IMR-90 (cell line): Measurements from ENCODE around the gene TBC1D8. TPM values are rescaled to one million over a fixed set of nuclear protein-coding genes. Genes with fewer than 3 reads are reported as not detected.

Experiments
- ATAC-seq: fragments of 200-7000 bp; cut with Tn5 transposase; 2 replicates; pipeline ENCODE4 v1.9.1; 2020; ENCODE audit warnings: low read depth, mild to moderate bottlenecking, moderate library complexity
- BruUV-seq: library from RNA; stranded (reverse); fragments of 400-500 nt; replicated peaks from 2 replicates; lab custom pipeline; 2021; lab: Mats Ljungman, UMichigan
- CTCF ChIA-PET: fragments of 300-600 bp; formaldehyde crosslinking; extraction: SDS; loops from one replicate; lab custom pipeline; 2021; ENCODE audit warnings: antibody characterized with exemption; lab: Yijun Ruan, JAX
- POLR2A ChIA-PET: fragments of 300-600 bp; sonication (Branson Sonifier 250); formaldehyde crosslinking; loops from one replicate; lab custom pipeline; 2022; ENCODE audit warnings: antibody characterized with exemption; ENCODE audit not compliant: unreplicated experiment; lab: Charles Lee
- DNase-seq: peaks from one replicate; pipeline ENCODE4 v3.0.0; 2013
- H2AFZ ChIP-seq: replicated peaks from 2 replicates; pipeline ENCODE3; 2013; ENCODE audit warnings: low read length, mild to moderate bottlenecking; ENCODE audit not compliant: poor library complexity
- H2AK5ac ChIP-seq: 2 replicates; pipeline ENCODE4 v1.6.1; 2013; ENCODE audit warnings: low read depth, low read length, inconsistent platforms
- H2AK9ac ChIP-seq: replicated peaks from 2 replicates; pipeline ENCODE3; 2013; ENCODE audit warnings: mild to moderate bottlenecking, low read depth, low read length, moderate library complexity; ENCODE audit not compliant: poor library complexity
- H2BK120ac ChIP-seq: 2 replicates; pipeline ENCODE4 v1.6.1; 2013; ENCODE audit warnings: low read depth, low read length, inconsistent platforms
- H2BK15ac ChIP-seq: 3 replicates; pipeline ENCODE4 v1.6.1; 2013; ENCODE audit warnings: low read depth, low read length, inconsistent platforms
- H2BK20ac ChIP-seq: 2 replicates; pipeline ENCODE4 v1.6.1; 2013; ENCODE audit warnings: low read depth, mild to moderate bottlenecking, inconsistent platforms, low read length, moderate library complexity
- H2BK5ac ChIP-seq: 2 replicates; pipeline ENCODE4 v1.6.1; 2013; ENCODE audit warnings: mild to moderate bottlenecking, low read depth, low read length, inconsistent platforms; ENCODE audit not compliant: poor library complexity, severe bottlenecking
- H3K14ac ChIP-seq: replicated peaks from 2 replicates; pipeline ENCODE4 v1.6.1; 2013; ENCODE audit warnings: low read depth, low read length, inconsistent platforms
- H3K18ac ChIP-seq: 2 replicates; pipeline ENCODE4 v1.6.1; 2013; ENCODE audit warnings: low read depth, low read length, control low read depth
- H3K23ac ChIP-seq: 2 replicates; pipeline ENCODE4 v1.6.1; 2013; ENCODE audit warnings: low read depth, low read length, inconsistent platforms
- H3K27ac ChIP-seq: 2 replicates; pipeline ENCODE4 v1.5.1; 2013; ENCODE audit warnings: mild to moderate bottlenecking, control low read depth, low read length; ENCODE audit not compliant: insufficient read depth
- H3K27me3 ChIP-seq: 2 replicates; pipeline ENCODE4 v1.6.1; 2013; ENCODE audit warnings: low read length; ENCODE audit not compliant: control insufficient read depth, insufficient read depth
- H3K36me3 ChIP-seq: 2 replicates; pipeline ENCODE4 v1.6.1; 2013; ENCODE audit warnings: low read length, mixed read lengths; ENCODE audit not compliant: control insufficient read depth, insufficient read depth
- H3K4ac ChIP-seq: 2 replicates; pipeline ENCODE4 v1.6.1; 2013; ENCODE audit warnings: low read depth, low read length, inconsistent platforms
- H3K4me1 ChIP-seq: 2 replicates; pipeline ENCODE4 v1.6.1; 2013; ENCODE audit warnings: low read length, mixed read lengths; ENCODE audit not compliant: control insufficient read depth, insufficient read depth
- H3K4me2 ChIP-seq: 2 replicates; pipeline ENCODE4 v1.6.1; 2013; ENCODE audit warnings: low read depth, mild to moderate bottlenecking, control low read depth, low read length, moderate library complexity
- H3K4me3 ChIP-seq: 2 replicates; pipeline ENCODE4 v1.5.1; 2013; ENCODE audit warnings: low read depth, mild to moderate bottlenecking, control low read depth, low read length, moderate library complexity; ENCODE audit not compliant: insufficient read depth
- H3K56ac ChIP-seq: 2 replicates; pipeline ENCODE4 v1.6.1; 2013; ENCODE audit warnings: low read length, inconsistent platforms; ENCODE audit not compliant: insufficient read depth; ENCODE audit errors: extremely low read depth
- H3K79me1 ChIP-seq, 2 experiments: 2 replicates each; pipeline ENCODE4 v1.6.1; 2013; ENCODE audit warnings: low read length in 2 of 2, inconsistent platforms in 1 of 2, low read depth in 1 of 2
- H3K9ac ChIP-seq: 2 replicates; pipeline ENCODE4 v1.6.1; 2013; ENCODE audit warnings: low read depth, low read length, control low read depth
- H3K9me1 ChIP-seq: 2 replicates; pipeline ENCODE4 v1.6.1; 2013; ENCODE audit warnings: low read length, inconsistent platforms; ENCODE audit not compliant: insufficient read depth
- H3K9me3 ChIP-seq: 2 replicates; pipeline ENCODE4 v1.6.1; 2013; ENCODE audit warnings: low read length; ENCODE audit not compliant: control insufficient read depth, insufficient read depth
- H4K20me1 ChIP-seq: 2 replicates; pipeline ENCODE4 v1.6.1; 2013; ENCODE audit warnings: low read length, inconsistent platforms; ENCODE audit not compliant: insufficient read depth
- H4K5ac ChIP-seq: 2 replicates; pipeline ENCODE4 v1.6.1; 2013; ENCODE audit warnings: mild to moderate bottlenecking, low read depth, low read length, control low read depth
- H4K8ac ChIP-seq, 2 experiments: 2 replicates each; pipeline ENCODE4 v1.6.1; 2013; ENCODE audit warnings: low read depth in 2 of 2, low read length in 2 of 2, control low read depth in 1 of 2, inconsistent platforms in 1 of 2
- H4K91ac ChIP-seq: 2 replicates; pipeline ENCODE4 v1.6.1; 2013; ENCODE audit warnings: low read depth, low read length, inconsistent platforms; ENCODE audit not compliant: insufficient read depth
- BHLHE40 ChIP-seq: fragments of 150-350 bp; IDR thresholded peaks from 2 replicates; pipeline ENCODE4 v1.6.1; 2016; ENCODE audit warnings: mild to moderate bottlenecking, low read depth, low read length
- CEBPB ChIP-seq: IDR thresholded peaks from 2 replicates; pipeline ENCODE4 v1.6.1; 2012; ENCODE audit warnings: low read depth, low read length, improper control_type of control experiment
- CHD1 ChIP-seq: IDR thresholded peaks from 2 replicates; pipeline ENCODE4 v1.6.1; 2012; ENCODE audit warnings: low read depth, low read length, improper control_type of control experiment
- ELK1 ChIP-seq: fragments of 150-350 bp; IDR thresholded peaks from 2 replicates; pipeline ENCODE4 v1.6.1; 2016; ENCODE audit warnings: low read depth, mild to moderate bottlenecking, low read length, moderate library complexity, borderline replicate concordance
- FOS ChIP-seq: fragments of 150-350 bp; IDR thresholded peaks from 2 replicates; pipeline ENCODE4 v1.6.1; 2016; ENCODE audit warnings: low read depth, low read length
- MAFK ChIP-seq: IDR thresholded peaks from 2 replicates; pipeline ENCODE4 v1.6.1; 2012; ENCODE audit warnings: low read depth, low read length, improper control_type of control experiment
- MAZ ChIP-seq: IDR thresholded peaks from 2 replicates; pipeline ENCODE4 v1.6.1; 2012; ENCODE audit warnings: low read depth, mild to moderate bottlenecking, low read length, improper control_type of control experiment, moderate library complexity, borderline replicate concordance
- MXI1 ChIP-seq: IDR thresholded peaks from 2 replicates; pipeline ENCODE4 v1.6.1; 2012; ENCODE audit warnings: low read depth, mild to moderate bottlenecking, low read length, moderate library complexity, borderline replicate concordance
- NFE2L2 ChIP-seq: fragments of 150-350 bp; IDR thresholded peaks from 2 replicates; pipeline ENCODE4 v1.6.1; 2016; ENCODE audit warnings: low read depth, mild to moderate bottlenecking, low read length
- POLR2A ChIP-seq: IDR thresholded peaks from 2 replicates; pipeline ENCODE4 v1.6.1; 2012; ENCODE audit warnings: mild to moderate bottlenecking, low read depth, low read length
- RAD21 ChIP-seq: IDR thresholded peaks from 2 replicates; pipeline ENCODE4 v1.6.1; 2012; ENCODE audit warnings: low read length, improper control_type of control experiment
- RCOR1 ChIP-seq: IDR thresholded peaks from 2 replicates; pipeline ENCODE4 v1.6.1; 2012; ENCODE audit warnings: mild to moderate bottlenecking, low read length, improper control_type of control experiment; ENCODE audit not compliant: insufficient replicate concordance
- RFX5 ChIP-seq: IDR thresholded peaks from 2 replicates; pipeline ENCODE4 v1.8.0; 2012; ENCODE audit warnings: low read depth, mild to moderate bottlenecking, low read length, moderate library complexity
- SMC3 ChIP-seq: fragments of 150-350 bp; IDR thresholded peaks from 2 replicates; pipeline ENCODE4 v1.6.1; 2016; ENCODE audit warnings: low read depth, mild to moderate bottlenecking, antibody characterized with exemption, low read length, moderate library complexity
- WGBS, 2 experiments: methylation state at CpG; one replicate each; pipeline versions ENCODE4 v1.1.5 to v1.1.7; 2013; ENCODE audit warnings: missing lambda C conversion rate in 2 of 2; ENCODE audit not compliant: insufficient read length in 1 of 2; ENCODE audit errors: extremely low coverage in 2 of 2; 5-methylcytosine and 5-hydroxymethylcytosine counted together
- dilution Hi-C: fragments of 300-500 bp; cut with HindIII; formaldehyde crosslinking; loops from one replicate; pipeline ENCODE4 v1.14.3; 2018; ENCODE audit warnings: low sequenced_read_pairs; ENCODE audit not compliant: unreplicated experiment
- in situ Hi-C: fragments of 300-500 bp; cut with MboI; formaldehyde crosslinking; loops from 3 replicates; pipeline ENCODE4 v1.14.3; 2019; ENCODE audit warnings: low sequenced_read_pairs, inconsistent platforms, mixed read lengths
- intact Hi-C: fragments of 100-400 bp; cut with micrococcal nuclease; formaldehyde crosslinking; loops from 2 replicates; pipeline ENCODE4 v1.10.0; 2022
- polyA plus RNA-seq, 3 experiments: library from polyadenylated mRNA; depleted of rRNA; stranded (reverse); fragments of >200 nt; gene quantifications; 2 replicates each; pipeline ENCODE4 v1.2.3, GENCODE V29; 2012; ENCODE audit warnings: low replicate concordance in 1 of 3
- total RNA-seq: library from RNA; depleted of rRNA; stranded (reverse); fragments of >200 nt; gene quantifications from 2 replicates; pipeline ENCODE4 v1.2.3, GENCODE V29; 2012
- TF ChIP-seq, protein P1 (sequence below): fragments of 150-350 bp; IDR thresholded peaks from 2 replicates; pipeline ENCODE4 v1.6.1; 2017; ENCODE audit warnings: mild to moderate bottlenecking, antibody characterized with exemption, low read length, low read depth
- TF ChIP-seq, protein P2 (sequence below): conservative IDR thresholded peaks from 2 replicates; pipeline ENCODE4 v1.5.1; 2012; ENCODE audit warnings: mild to moderate bottlenecking, low read depth, low read length, improper control_type of control experiment

The TBC1D8 gene
- total and polyA plus RNA-seq, 2 of the 4 experiments (the other 2 are of a cell fraction) = 1.3 to 1.5 TPM

DNA sequence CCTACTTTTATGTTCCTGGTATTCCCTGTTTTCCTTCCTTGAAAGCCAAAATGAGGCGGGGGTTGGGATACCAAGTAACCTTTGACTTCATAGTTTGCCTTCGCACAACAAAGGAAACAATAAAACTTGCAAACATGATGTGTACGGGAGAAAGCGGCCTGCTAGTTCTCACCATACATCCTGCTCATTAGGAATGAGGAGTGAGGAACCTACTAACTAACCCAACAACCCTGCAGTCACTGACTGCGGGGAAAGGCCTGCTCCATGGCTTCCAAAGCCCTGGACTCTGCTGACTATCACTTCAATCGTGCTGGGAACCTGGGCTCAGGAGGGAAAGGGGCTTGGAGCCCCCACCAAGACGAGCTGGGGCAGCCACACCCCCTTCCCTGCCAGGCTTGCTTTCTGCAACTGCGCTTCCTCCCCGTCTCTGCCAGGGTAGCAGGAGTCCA is 124.9 kb downstream of the TBC1D8 start:
- no peak overlapping the region for H3K27ac ChIP-seq
- ChIA-PET POLR2A (no interaction called here), CTCF (interaction anchor here (1.3 to 1.4 kb wide), 2 partner anchors 179 kb away, joined by 3 to 5 read pairs; no protein-coding TSS in a partner anchor)
- no peak overlapping the region for H4K5ac ChIP-seq
- H4K20me1 ChIP-seq = no peaks in the 10 kb centered on the region
- H3K9me1 ChIP-seq = peaks cover 11% of the 10 kb centered on the region; the same call in 1 of the 2 replicates
- no peak for TF ChIP-seq CEBPB
- no peak for TF ChIP-seq MAZ
- TF ChIP-seq, protein P1, sequence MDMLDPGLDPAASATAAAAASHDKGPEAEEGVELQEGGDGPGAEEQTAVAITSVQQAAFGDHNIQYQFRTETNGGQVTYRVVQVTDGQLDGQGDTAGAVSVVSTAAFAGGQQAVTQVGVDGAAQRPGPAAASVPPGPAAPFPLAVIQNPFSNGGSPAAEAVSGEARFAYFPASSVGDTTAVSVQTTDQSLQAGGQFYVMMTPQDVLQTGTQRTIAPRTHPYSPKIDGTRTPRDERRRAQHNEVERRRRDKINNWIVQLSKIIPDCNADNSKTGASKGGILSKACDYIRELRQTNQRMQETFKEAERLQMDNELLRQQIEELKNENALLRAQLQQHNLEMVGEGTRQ = no peak
- TF ChIP-seq MXI1 = no peak
- no peak for TF ChIP-seq RAD21
- no peak for TF ChIP-seq SMC3
- no peak for TF ChIP-seq MAFK
- no peak for TF ChIP-seq FOS
- TF ChIP-seq RFX5 = no peak
- TF ChIP-seq BHLHE40 = no peak
- no peak for TF ChIP-seq CHD1
- TF ChIP-seq ELK1 = no peak
- no peak for TF ChIP-seq RCOR1
- TF ChIP-seq, protein P2, sequence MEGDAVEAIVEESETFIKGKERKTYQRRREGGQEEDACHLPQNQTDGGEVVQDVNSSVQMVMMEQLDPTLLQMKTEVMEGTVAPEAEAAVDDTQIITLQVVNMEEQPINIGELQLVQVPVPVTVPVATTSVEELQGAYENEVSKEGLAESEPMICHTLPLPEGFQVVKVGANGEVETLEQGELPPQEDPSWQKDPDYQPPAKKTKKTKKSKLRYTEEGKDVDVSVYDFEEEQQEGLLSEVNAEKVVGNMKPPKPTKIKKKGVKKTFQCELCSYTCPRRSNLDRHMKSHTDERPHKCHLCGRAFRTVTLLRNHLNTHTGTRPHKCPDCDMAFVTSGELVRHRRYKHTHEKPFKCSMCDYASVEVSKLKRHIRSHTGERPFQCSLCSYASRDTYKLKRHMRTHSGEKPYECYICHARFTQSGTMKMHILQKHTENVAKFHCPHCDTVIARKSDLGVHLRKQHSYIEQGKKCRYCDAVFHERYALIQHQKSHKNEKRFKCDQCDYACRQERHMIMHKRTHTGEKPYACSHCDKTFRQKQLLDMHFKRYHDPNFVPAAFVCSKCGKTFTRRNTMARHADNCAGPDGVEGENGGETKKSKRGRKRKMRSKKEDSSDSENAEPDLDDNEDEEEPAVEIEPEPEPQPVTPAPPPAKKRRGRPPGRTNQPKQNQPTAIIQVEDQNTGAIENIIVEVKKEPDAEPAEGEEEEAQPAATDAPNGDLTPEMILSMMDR = no peak
- no peak for TF ChIP-seq NFE2L2
- no peak for TF ChIP-seq POLR2A
- no peak overlapping the region for H3K23ac ChIP-seq
- no TSS peak for BruUV-seq
- no peaks in the 10 kb centered on the region for H3K9me3 ChIP-seq
- H4K91ac ChIP-seq = no peak overlapping the region
- no peak overlapping the region for H2BK20ac ChIP-seq
- dilution Hi-C loops (no loop called here), intact Hi-C loops (no loop called here), in situ Hi-C loops (no loop called here)
- H3K27me3 ChIP-seq = no peaks in the 10 kb centered on the region
- H3K4ac ChIP-seq = no peak overlapping the region
- H3K9ac ChIP-seq = no peak overlapping the region
- H3K4me3 ChIP-seq = no peak overlapping the region
- H3K36me3 ChIP-seq = peaks cover 10% of the 10 kb centered on the region; the same call in 1 of the 2 replicates
- no peak for DNase-seq
- H4K8ac ChIP-seq = no peak overlapping the region
- H2BK5ac ChIP-seq = no peak overlapping the region
- H3K18ac ChIP-seq = no peak overlapping the region
- no peak overlapping the region for H2BK15ac ChIP-seq
- H2AK5ac ChIP-seq = no peak overlapping the region
- H3K14ac ChIP-seq = no peak overlapping the region
- 0 out of 4 replicates have a peak, but pooled peaks cover 0 to 5% of the 10 kb centered on the region in 2 experiments for H3K79me1 ChIP-seq
- H2AK9ac ChIP-seq = no peak overlapping the region
- H2BK120ac ChIP-seq = no peak overlapping the region
- WGBS, 2 experiments = 70% methylated on average over 2 of the region's 9 CpGs; no CpG with 5 or more reads in 1 of the 2 experiments
- no peak overlapping the region for H3K56ac ChIP-seq
- no peak overlapping the region for H2AFZ ChIP-seq
- no peak for ATAC-seq
- no peaks in the 10 kb centered on the region for H3K4me1 ChIP-seq
- no peak overlapping the region for H3K4me2 ChIP-seq
